GM12878 (cell line): ENCODE data around the gene BCOR. TPM values are rescaled to one million over a fixed set of nuclear protein-coding genes. Genes with fewer than 3 reads are reported as not detected.

ENCODE experiments used
- EGR1 ChIP-seq, 2 experiments: IDR thresholded peaks; 1 replicate in 1 of 2; 2 replicates in 1 of 2; pipeline ENCODE4 v1.6.1; 2011 to 2012; ENCODE audit warnings: low read depth in 2 of 2, low read length in 2 of 2, borderline replicate concordance in 1 of 2, mild to moderate bottlenecking in 1 of 2, moderate library complexity in 1 of 2
- GATAD2B ChIP-seq: fragments of 450-650 bp; conservative IDR thresholded peaks from 2 replicates; pipeline ENCODE4 v1.6.1; 2017; ENCODE audit warnings: low read depth, mild to moderate bottlenecking, moderate library complexity
- HDAC6 ChIP-seq: fragments of 200-600 bp; sonication (generic); IDR thresholded peaks from one replicate; pipeline ENCODE4 v1.8.0; 2017; ENCODE audit warnings: antibody characterized with exemption; ENCODE audit not compliant: unreplicated experiment
- JUND ChIP-seq: IDR thresholded peaks from 2 replicates; pipeline ENCODE4 v1.6.1; 2012; ENCODE audit warnings: low read depth, mild to moderate bottlenecking, low read length, improper control_type of control experiment, moderate library complexity
- MEF2A ChIP-seq: IDR thresholded peaks from 2 replicates; pipeline ENCODE4 v1.6.1; 2011; ENCODE audit warnings: low read depth, mild to moderate bottlenecking, low read length, moderate library complexity; ENCODE audit not compliant: insufficient read depth
- MEF2B ChIP-seq: fragments of 450-650 bp; IDR thresholded peaks from 2 replicates; pipeline ENCODE4 v1.6.1; 2018; ENCODE audit warnings: mild to moderate bottlenecking, moderate library complexity; ENCODE audit not compliant: partially characterized antibody, poor library complexity, severe bottlenecking
- NFIC ChIP-seq: IDR thresholded peaks from 2 replicates; pipeline ENCODE4 v1.6.1; 2012; ENCODE audit warnings: low read depth, mild to moderate bottlenecking, inconsistent platforms, low read length, moderate library complexity
- POLR2A ChIP-seq: IDR thresholded peaks from 2 replicates; pipeline ENCODE4 v1.6.1; 2011; ENCODE audit warnings: low read depth, mild to moderate bottlenecking, low read length
- POLR2AphosphoS5 ChIP-seq: IDR thresholded peaks from 2 replicates; pipeline ENCODE4 v1.6.1; 2011; ENCODE audit warnings: mild to moderate bottlenecking, low read length, inconsistent platforms
- POU2F2 ChIP-seq: IDR thresholded peaks from 3 replicates; pipeline ENCODE4 v1.6.1; 2011; ENCODE audit warnings: low read depth, mild to moderate bottlenecking, low read length, borderline replicate concordance
- SMC3 ChIP-seq: IDR thresholded peaks from 2 replicates; pipeline ENCODE4 v1.6.1; 2011; ENCODE audit warnings: low read length, improper control_type of control experiment, borderline replicate concordance
- TCF12 ChIP-seq: IDR thresholded peaks from 2 replicates; pipeline ENCODE4 v1.6.1; 2011; ENCODE audit warnings: low read depth, mild to moderate bottlenecking, low read length
- polyA plus RNA-seq, 11 experiments: library from polyadenylated mRNA; depleted of rRNA in 4 of 11; unstranded in 6 of 11; stranded (reverse) in 5 of 11; fragments of >200 nt; fragmentation: Nextera tagmentation in 4 of 11; fragmentation: Illumina TruSeq in 1 of 11; extraction: Ambion mirVana in 4 of 11; extraction: Trizol in 1 of 11; gene quantifications; 1 replicate in 1 of 11; 2 replicates in 10 of 11; pipeline versions ENCODE4 v1.2.1 to v1.2.3, GENCODE V29; 2011 to 2016; ENCODE audit warnings: inconsistent platforms in 2 of 11, missing spikeins in 2 of 11, low read depth in 1 of 11
- total RNA-seq, 4 experiments: library from RNA; depleted of rRNA in 3 of 4; stranded (reverse); fragments of >200 nt in 3 of 4; fragmentation: Illumina TruSeq in 1 of 4; extraction: Trizol in 1 of 4; gene quantifications; 2 replicates each; pipeline versions ENCODE4 v1.2.1 to v1.2.3, GENCODE V29; 2013 to 2021
- TF ChIP-seq, protein P1 (sequence below): IDR thresholded peaks from 2 replicates; pipeline ENCODE4 v1.6.1; 2011; ENCODE audit warnings: mild to moderate bottlenecking, low read depth, low read length, moderate library complexity; ENCODE audit not compliant: insufficient replicate concordance
- TF ChIP-seq, protein P2 (sequence below): fragments of 450-650 bp; formaldehyde crosslinking; IDR thresholded peaks from 2 replicates; pipeline ENCODE4 v1.4.0; 2020; ENCODE audit warnings: mild to moderate bottlenecking, moderate library complexity
- TF ChIP-seq, protein P3 (sequence below): IDR thresholded peaks from 2 replicates; pipeline ENCODE4 v1.6.1; 2012; ENCODE audit warnings: low read length, inconsistent platforms
- TF ChIP-seq, protein P4 (sequence below): fragments of 450-650 bp; IDR thresholded peaks from 2 replicates; pipeline ENCODE4 v1.6.1; 2017; ENCODE audit warnings: mild to moderate bottlenecking, moderate library complexity
- TF ChIP-seq, protein P5 (sequence below): IDR thresholded peaks from 2 replicates; pipeline ENCODE4 v1.6.1; 2012; ENCODE audit warnings: low read depth, low read length, improper control_type of control experiment

The BCOR gene
- total and polyA plus RNA-seq, 10 of the 15 experiments (the other 5 are each of a cell fraction or from before 2014, with no cell fraction given): 5.1 to 16.4 (median 10.1) TPM

DNA sequence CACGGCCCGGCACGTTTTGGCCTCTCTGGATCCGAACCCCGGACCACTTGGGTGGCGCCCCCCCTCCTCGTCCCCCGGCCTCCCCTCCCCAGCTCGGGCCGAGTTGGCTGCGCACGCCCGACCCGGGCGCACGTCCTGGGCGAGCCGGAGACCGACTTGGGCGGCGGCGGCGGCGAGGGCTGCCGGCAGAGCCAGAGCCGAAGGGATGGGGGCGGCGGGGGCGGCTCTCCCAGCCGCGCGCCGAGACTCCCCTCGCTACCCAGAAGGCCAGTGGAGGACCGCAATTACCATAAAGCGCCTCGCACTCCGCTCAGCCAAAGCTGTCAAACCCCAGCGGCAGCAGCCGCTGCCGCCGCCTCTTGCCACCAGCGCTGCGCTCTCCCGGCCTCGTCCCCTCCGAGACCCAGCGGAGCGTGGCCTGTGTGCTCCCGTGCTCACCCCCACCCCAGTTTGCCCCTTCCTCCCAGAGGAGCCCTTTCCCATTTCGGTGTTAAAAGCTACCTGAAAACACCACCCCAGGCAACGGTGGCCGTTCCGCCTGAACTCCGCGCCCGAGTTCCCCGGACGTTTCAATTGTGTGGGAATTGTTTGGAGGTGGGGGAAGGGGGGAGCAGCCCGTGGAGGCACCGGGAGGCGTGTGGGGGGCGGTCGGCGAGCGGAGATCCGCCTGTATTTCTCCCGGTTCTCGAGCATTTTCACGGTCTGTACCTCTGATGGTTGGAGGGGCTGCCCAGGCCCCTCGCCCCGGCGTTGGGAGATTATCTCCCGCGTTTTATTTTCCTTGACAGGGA, 701 bp upstream of the BCOR start (continued):
- TF ChIP-seq, protein P1, sequence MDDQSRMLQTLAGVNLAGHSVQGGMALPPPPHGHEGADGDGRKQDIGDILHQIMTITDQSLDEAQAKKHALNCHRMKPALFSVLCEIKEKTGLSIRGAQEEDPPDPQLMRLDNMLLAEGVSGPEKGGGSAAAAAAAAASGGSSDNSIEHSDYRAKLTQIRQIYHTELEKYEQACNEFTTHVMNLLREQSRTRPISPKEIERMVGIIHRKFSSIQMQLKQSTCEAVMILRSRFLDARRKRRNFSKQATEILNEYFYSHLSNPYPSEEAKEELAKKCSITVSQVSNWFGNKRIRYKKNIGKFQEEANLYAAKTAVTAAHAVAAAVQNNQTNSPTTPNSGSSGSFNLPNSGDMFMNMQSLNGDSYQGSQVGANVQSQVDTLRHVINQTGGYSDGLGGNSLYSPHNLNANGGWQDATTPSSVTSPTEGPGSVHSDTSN: no peak
- TF ChIP-seq, protein P2, sequence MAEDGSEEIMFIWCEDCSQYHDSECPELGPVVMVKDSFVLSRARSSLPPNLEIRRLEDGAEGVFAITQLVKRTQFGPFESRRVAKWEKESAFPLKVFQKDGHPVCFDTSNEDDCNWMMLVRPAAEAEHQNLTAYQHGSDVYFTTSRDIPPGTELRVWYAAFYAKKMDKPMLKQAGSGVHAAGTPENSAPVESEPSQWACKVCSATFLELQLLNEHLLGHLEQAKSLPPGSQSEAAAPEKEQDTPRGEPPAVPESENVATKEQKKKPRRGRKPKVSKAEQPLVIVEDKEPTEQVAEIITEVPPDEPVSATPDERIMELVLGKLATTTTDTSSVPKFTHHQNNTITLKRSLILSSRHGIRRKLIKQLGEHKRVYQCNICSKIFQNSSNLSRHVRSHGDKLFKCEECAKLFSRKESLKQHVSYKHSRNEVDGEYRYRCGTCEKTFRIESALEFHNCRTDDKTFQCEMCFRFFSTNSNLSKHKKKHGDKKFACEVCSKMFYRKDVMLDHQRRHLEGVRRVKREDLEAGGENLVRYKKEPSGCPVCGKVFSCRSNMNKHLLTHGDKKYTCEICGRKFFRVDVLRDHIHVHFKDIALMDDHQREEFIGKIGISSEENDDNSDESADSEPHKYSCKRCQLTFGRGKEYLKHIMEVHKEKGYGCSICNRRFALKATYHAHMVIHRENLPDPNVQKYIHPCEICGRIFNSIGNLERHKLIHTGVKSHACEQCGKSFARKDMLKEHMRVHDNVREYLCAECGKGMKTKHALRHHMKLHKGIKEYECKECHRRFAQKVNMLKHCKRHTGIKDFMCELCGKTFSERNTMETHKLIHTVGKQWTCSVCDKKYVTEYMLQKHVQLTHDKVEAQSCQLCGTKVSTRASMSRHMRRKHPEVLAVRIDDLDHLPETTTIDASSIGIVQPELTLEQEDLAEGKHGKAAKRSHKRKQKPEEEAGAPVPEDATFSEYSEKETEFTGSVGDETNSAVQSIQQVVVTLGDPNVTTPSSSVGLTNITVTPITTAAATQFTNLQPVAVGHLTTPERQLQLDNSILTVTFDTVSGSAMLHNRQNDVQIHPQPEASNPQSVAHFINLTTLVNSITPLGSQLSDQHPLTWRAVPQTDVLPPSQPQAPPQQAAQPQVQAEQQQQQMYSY (CRISPR knock-in tag): no peak
- TF ChIP-seq NFIC (no peak), MEF2A (no peak), POLR2AphosphoS5 (peak; percentile 75), EGR1 (IDR thresholded peaks at IDR 0.05; ENCODE audit: borderline replicate concordance in 1 of 2, low read depth in 2 of 2, low read length in 2 of 2) (peak in 1 of 2 experiments; percentile 79; a peak in 1 of 3 replicates), POLR2A (peak; percentile 82), MEF2B (no peak), SMC3 (no peak), TCF12 (no peak), POU2F2 (peak; percentile 59; the same call in 1 of the 3 replicates), JUND (no peak), GATAD2B (0 out of 2 replicates have a peak, but pooled peaks have one; percentile 31), HDAC6 (no peak)
- TF ChIP-seq, protein P3, sequence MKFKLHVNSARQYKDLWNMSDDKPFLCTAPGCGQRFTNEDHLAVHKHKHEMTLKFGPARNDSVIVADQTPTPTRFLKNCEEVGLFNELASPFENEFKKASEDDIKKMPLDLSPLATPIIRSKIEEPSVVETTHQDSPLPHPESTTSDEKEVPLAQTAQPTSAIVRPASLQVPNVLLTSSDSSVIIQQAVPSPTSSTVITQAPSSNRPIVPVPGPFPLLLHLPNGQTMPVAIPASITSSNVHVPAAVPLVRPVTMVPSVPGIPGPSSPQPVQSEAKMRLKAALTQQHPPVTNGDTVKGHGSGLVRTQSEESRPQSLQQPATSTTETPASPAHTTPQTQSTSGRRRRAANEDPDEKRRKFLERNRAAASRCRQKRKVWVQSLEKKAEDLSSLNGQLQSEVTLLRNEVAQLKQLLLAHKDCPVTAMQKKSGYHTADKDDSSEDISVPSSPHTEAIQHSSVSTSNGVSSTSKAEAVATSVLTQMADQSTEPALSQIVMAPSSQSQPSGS: no peak
- TF ChIP-seq, protein P4, sequence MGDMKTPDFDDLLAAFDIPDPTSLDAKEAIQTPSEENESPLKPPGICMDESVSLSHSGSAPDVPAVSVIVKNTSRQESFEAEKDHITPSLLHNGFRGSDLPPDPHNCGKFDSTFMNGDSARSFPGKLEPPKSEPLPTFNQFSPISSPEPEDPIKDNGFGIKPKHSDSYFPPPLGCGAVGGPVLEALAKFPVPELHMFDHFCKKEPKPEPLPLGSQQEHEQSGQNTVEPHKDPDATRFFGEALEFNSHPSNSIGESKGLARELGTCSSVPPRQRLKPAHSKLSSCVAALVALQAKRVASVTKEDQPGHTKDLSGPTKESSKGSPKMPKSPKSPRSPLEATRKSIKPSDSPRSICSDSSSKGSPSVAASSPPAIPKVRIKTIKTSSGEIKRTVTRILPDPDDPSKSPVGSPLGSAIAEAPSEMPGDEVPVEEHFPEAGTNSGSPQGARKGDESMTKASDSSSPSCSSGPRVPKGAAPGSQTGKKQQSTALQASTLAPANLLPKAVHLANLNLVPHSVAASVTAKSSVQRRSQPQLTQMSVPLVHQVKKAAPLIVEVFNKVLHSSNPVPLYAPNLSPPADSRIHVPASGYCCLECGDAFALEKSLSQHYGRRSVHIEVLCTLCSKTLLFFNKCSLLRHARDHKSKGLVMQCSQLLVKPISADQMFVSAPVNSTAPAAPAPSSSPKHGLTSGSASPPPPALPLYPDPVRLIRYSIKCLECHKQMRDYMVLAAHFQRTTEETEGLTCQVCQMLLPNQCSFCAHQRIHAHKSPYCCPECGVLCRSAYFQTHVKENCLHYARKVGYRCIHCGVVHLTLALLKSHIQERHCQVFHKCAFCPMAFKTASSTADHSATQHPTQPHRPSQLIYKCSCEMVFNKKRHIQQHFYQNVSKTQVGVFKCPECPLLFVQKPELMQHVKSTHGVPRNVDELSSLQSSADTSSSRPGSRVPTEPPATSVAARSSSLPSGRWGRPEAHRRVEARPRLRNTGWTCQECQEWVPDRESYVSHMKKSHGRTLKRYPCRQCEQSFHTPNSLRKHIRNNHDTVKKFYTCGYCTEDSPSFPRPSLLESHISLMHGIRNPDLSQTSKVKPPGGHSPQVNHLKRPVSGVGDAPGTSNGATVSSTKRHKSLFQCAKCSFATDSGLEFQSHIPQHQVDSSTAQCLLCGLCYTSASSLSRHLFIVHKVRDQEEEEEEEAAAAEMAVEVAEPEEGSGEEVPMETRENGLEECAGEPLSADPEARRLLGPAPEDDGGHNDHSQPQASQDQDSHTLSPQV: no peak
- TF ChIP-seq, protein P5, sequence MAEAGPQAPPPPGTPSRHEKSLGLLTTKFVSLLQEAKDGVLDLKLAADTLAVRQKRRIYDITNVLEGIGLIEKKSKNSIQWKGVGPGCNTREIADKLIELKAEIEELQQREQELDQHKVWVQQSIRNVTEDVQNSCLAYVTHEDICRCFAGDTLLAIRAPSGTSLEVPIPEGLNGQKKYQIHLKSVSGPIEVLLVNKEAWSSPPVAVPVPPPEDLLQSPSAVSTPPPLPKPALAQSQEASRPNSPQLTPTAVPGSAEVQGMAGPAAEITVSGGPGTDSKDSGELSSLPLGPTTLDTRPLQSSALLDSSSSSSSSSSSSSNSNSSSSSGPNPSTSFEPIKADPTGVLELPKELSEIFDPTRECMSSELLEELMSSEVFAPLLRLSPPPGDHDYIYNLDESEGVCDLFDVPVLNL: no peak
